Measurements from ENCODE around the gene NUP93. TPM values are rescaled to one million over a fixed set of nuclear protein-coding genes. Genes with fewer than 3 reads are reported as not detected.
"Not testable (repeated sequence)": the region's sequence is repeated elsewhere in the genome, so short reads cannot be mapped to it uniquely, and the experiment has no call there.

Gene NUP93
- total RNA-seq, 1 donor from 2014 or later = 27.1 TPM

GRCh38 chr16:56710181-56710737 lies 19.7 kb upstream of the NUP93 start:
- DNase-seq = no peak
- Histone ChIP-seq H3K36me3 (no peaks in the 10 kb centered on the region), H3K9me3 (replicated peaks) (no peaks in the 10 kb centered on the region), H3K27ac (replicated peaks) (no peak overlapping the region), H3K4me1 (no peaks in the 10 kb centered on the region), H3K4me3 (no peak overlapping the region), H3K27me3 (ENCODE audit: low read depth) (no peaks in the 10 kb centered on the region)
- intact Hi-C loops (cut with micrococcal nuclease) = no loop called here
- no peak for TF ChIP-seq CTCF (IDR thresholded peaks at IDR 0.05; ENCODE audit: borderline replicate concordance)

- H3K4me1 ChIP-seq = no peaks in the 10 kb centered on the region
- intact Hi-C loops (cut with micrococcal nuclease) = no loop called here
- DNase-seq = no peak
- no peaks in the 10 kb centered on the region for H3K36me3 ChIP-seq
- H3K27me3 ChIP-seq (ENCODE audit: low read depth) = no peaks in the 10 kb centered on the region
- no peak overlapping the region for H3K4me3 ChIP-seq
- no peak for TF ChIP-seq CTCF (IDR thresholded peaks at IDR 0.05; ENCODE audit: borderline replicate concordance)
- H3K27ac ChIP-seq (replicated peaks) = no peak overlapping the region
- no peaks in the 10 kb centered on the region for H3K9me3 ChIP-seq (replicated peaks)
Observed at GRCh38 chr16:56711862-56712261, 18.1 kb upstream of the NUP93 start.

- Histone ChIP-seq H3K27ac (replicated peaks) (no peak overlapping the region), H3K4me1 (no peaks in the 10 kb centered on the region), H3K4me3 (no peak overlapping the region), H3K27me3 (ENCODE audit: low read depth) (no peaks in the 10 kb centered on the region), H3K36me3 (no peaks in the 10 kb centered on the region), H3K9me3 (replicated peaks) (no peaks in the 10 kb centered on the region)
- DNase-seq = no peak
- no peak for TF ChIP-seq CTCF (IDR thresholded peaks at IDR 0.05; ENCODE audit: borderline replicate concordance)
- intact Hi-C loops (cut with micrococcal nuclease) = no loop called here
Observed at GRCh38 chr16:56713794-56714193, 16.1 kb upstream of the NUP93 start.

- H3K9me3 ChIP-seq (replicated peaks) = no peaks in the 10 kb centered on the region
- intact Hi-C loops (cut with micrococcal nuclease) = no loop called here
- no peak for TF ChIP-seq CTCF (IDR thresholded peaks at IDR 0.05; ENCODE audit: borderline replicate concordance)
- no peaks in the 10 kb centered on the region for H3K36me3 ChIP-seq
- no peak overlapping the region for H3K4me3 ChIP-seq
- no peaks in the 10 kb centered on the region for H3K27me3 ChIP-seq (ENCODE audit: low read depth)
- H3K4me1 ChIP-seq = no peaks in the 10 kb centered on the region
- no peak overlapping the region for H3K27ac ChIP-seq (replicated peaks)
- DNase-seq = no peak
Observed at GRCh38 chr16:56715126-56715525, 14.8 kb upstream of the NUP93 start.

DNA sequence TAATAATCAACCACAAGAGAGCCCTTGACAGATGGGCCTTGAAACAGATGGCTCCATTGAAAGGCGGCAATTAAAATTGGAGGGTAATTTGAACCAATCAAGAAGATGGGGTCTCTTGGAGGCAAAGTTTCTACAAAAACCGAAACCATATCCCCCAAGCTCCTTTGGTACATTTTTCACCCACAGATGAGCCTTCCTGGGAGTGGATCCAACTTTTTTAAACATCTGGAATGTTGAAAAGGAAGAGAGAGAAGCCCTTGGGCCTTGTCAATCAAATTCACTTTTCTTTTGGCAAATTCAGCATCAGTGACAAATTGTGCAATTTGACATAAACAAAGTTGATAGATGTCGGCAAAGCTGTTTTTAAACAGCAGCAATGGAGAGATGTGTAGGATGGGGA lies 13.2 kb upstream of the NUP93 start:
- no peak overlapping the region for H3K4me3 ChIP-seq
- TF ChIP-seq CTCF (IDR thresholded peaks at IDR 0.05; ENCODE audit: borderline replicate concordance) = no peak
- H3K27ac ChIP-seq (replicated peaks) = no peak overlapping the region
- no peaks in the 10 kb centered on the region for H3K27me3 ChIP-seq (ENCODE audit: low read depth)
- intact Hi-C loops (cut with micrococcal nuclease) = no loop called here
- H3K36me3 ChIP-seq = no peaks in the 10 kb centered on the region
- no peak for DNase-seq
- no peaks in the 10 kb centered on the region for H3K4me1 ChIP-seq
- H3K9me3 ChIP-seq (replicated peaks) = no peaks in the 10 kb centered on the region

- H3K27me3 ChIP-seq (ENCODE audit: low read depth); H3K36me3 ChIP-seq; H3K27ac ChIP-seq (replicated peaks); intact Hi-C loops (cut with micrococcal nuclease); H3K4me1 ChIP-seq; DNase-seq; H3K9me3 ChIP-seq (replicated peaks); H3K4me3 ChIP-seq: not testable (repeated sequence)
Observed at GRCh38 chr16:56717532-56717931, 12.4 kb upstream of the NUP93 start.
